Skin of body (tissue), 2 donors: ENCODE measurements around the gene TACC2. TPM values are rescaled to one million over a fixed set of nuclear protein-coding genes. Genes with fewer than 3 reads are reported as not detected.
A peak's percentile ranks its signal among the peaks of the same experiment; 100 is the strongest.

Source experiments
- DNase-seq: peaks from one replicate; lab custom pipeline; 2025; lab: John Stamatoyannopoulos, UW
- total RNA-seq: library from RNA; depleted of rRNA; stranded (reverse); fragments of >200 nt; gene quantifications from one replicate; pipeline ENCODE4 v1.2.3, GENCODE V29; 2014

The TACC2 gene
- total RNA-seq, 1 donor from 2014 or later, result 40.2 TPM

GRCh38 chr10:122245897-122246296, 256.9 kb downstream of the TACC2 start:
- DNase-seq, result no peak

DNA sequence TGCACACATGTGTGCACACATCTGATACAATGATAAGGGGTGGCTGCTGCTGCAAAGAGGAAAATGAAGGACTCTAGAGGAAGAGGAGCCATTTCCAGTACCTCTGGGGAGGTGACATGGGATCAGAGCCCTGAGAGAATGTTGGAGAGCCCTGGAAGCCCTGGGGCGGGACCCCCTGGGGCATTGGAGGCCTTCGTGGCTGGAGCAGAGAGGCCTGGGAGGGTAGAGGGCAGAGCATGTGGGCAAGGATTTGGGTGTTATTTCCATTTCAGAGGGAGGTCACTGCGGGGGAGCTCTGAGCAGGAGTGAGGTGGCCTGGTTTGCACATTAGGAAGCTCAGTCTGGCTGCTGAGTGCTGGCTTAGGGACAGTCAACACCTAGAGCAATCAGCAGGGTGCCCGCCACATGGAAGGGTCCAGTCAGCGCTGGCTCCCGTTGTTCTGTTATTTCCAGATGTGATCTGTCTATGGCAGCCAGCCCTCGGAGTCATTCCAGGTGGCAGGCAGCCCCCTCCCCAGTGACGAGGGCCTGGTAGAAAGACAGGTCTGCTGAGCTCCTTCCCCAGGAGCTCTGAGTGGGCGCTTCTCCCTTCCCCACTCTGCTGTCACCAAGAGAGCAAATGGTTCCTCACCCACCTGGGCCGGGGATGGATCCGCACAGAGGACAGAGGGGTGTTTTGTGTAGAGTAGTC, 258.0 kb downstream of the TACC2 start:
- DNase-seq, result no peak

DNA sequence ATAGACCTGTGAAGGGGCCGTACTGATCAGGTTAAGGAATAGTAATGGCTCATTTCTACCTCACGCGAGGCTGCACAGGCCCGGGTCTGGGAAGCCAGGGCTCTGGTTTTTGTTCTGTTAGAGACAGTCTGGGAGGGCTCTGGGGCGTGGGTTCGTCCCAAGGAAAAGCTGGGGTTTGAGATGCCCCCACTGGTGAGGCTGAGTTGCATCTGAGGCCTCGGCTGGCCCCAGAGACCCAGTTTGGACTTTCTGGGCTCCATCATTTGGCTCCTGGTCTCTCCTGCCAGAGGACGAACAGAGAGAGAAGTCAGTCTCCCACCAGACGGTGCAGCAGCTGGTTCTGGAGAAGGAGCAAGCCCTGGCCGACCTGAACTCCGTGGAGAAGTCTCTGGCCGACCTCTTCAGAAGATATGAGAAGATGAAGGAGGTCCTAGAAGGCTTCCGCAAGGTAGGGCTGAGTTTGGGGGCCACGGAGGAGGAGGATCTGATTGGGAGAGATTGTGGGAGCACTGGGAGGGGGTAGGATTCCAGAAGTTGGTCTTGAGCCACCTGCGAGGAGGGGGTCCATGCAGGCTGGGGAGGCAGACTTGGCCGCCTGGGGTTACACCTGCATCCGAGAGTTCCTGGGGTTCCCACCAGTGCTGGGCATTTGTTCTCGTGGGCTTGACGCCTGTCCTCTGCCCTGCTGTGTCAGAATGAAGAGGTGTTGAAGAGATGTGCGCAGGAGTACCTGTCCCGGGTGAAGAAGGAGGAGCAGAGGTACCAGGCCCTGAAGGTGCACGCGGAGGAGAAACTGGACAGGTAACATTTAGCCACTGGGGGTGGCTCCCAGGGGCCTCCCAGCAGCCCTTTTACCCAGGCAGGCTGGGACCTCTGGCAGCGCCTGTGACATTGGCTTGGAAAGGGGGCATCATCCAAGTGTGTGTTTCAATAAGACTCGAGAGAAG, 259.7 kb downstream of the TACC2 start:
- no peak for DNase-seq

GRCh38 chr10:122249303-122249850, 260.4 kb downstream of the TACC2 start:
- no peak for DNase-seq

DNA sequence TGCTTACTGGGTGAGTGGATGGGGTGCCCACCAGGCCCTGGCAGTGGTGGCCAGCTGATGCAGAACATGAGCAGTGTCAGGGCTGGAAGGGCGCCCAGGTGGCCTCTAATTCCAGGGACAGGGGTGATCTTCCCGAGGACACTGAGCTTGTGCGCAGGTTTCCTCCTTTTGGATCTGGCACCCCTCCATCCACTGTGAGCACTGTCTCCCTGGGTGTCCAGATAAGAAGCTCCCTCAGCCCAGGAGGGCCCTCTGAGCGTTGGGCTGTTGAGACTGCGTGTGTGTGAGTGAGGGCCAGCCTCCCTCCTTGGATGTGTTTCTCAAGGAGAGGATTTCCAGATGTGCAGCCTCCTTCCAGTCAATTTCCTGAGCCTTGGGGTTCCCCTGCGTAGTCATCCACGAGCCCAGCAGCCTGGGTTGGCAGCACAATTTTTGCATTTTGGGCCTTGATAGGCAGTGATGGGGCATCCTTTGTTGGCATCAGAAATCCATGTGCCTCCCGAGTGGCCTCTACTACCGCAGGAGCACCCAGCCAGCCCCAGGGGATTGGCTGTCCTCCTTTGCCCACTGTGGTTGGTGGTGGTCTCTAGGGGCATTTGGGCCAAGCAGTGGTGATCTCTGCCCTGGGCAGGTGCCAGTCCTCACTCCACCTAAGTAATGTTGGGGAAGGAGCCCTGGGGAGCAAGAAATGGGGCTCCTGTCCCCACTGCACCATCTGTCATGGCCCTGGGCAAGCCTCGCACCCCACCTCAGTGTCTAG, 261.2 kb downstream of the TACC2 start:
- peak; percentile 38 for DNase-seq

GRCh38 chr10:122251459-122252255, 262.7 kb downstream of the TACC2 start:
- DNase-seq, result no peak

GRCh38 chr10:122252805-122253204, 263.8 kb downstream of the TACC2 start:
- no peak for DNase-seq

GRCh38 chr10:122253605-122254004, 264.6 kb downstream of the TACC2 start:
- DNase-seq, result no peak

DNA sequence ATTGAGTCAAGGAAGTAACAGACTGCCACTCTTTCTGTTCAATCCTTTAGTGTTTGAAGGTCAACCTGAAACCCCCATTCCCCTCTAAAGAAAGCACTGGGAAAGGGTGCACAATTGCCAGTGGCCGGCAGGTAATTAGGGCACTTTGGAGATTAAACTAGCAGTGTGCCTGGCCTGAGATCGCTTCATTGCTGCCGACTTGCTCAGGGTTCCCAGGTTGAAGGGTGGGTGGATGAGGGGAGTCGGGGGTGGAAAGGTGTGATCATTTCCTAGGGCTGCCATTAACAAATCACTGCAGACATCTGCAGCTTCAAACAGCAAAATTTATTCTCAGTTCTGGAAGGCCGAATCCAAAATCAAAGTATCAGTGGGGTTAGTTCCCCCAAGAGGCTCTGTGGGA, 265.9 kb downstream of the TACC2 start:
- no peak for DNase-seq

DNA sequence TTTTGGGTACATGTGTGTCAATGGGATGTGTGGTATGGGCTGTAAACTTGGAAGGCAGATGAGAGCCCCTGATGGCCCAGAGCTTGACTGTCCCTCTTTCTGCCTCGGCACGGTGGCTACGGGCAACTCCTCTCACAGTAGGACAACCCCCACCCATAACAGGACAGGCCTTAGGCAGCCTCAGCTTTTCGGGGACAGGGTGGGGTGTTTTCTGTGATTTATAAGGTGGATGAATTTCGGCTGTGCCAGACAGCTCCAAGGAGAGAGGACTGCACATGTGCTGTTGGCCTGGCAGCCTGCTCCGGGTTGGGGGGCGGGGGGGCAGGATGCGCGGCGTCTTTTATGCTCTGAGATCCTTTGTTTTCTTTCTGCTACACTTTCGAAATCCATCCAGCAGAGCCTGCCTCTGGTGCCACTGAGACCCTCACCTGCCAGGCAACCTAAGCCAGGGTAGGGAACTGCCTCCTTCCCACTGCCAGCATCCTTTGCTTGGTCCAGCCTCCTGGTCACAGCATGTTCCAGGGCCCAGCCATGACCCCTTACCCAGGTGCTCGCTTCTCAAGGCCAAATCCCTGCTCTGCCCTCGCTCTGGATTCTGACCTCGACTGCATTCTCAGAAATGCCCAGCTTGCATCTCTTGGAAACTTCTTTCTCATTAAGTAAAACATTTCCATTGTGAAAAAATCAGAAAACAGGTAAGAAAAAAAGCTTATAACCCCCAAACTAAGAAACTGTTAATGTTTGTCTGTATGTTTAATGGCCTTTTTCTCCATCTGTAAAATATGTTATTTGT, 266.7 kb downstream of the TACC2 start:
- DNase-seq, result no peak

DNA sequence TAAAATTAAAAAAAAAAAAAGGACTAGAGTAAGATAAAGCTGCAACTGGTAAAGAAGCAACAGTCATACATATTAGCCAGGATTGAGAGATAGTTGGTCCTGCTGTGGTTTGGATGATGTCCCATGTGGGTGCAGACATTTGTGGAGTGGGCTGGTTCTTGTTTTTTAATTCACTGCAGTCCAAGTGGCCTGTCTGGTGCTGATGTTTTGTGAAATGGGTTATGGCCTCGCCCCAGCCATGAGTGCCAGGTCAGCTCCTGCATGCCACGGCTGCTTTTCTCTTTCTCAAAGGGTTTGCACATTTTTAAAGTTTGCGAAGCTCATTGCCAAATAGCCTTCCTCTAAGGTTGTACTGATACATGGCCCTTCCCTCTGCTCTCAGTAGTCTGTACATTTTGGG, 268.1 kb downstream of the TACC2 start:
- no peak for DNase-seq

DNA sequence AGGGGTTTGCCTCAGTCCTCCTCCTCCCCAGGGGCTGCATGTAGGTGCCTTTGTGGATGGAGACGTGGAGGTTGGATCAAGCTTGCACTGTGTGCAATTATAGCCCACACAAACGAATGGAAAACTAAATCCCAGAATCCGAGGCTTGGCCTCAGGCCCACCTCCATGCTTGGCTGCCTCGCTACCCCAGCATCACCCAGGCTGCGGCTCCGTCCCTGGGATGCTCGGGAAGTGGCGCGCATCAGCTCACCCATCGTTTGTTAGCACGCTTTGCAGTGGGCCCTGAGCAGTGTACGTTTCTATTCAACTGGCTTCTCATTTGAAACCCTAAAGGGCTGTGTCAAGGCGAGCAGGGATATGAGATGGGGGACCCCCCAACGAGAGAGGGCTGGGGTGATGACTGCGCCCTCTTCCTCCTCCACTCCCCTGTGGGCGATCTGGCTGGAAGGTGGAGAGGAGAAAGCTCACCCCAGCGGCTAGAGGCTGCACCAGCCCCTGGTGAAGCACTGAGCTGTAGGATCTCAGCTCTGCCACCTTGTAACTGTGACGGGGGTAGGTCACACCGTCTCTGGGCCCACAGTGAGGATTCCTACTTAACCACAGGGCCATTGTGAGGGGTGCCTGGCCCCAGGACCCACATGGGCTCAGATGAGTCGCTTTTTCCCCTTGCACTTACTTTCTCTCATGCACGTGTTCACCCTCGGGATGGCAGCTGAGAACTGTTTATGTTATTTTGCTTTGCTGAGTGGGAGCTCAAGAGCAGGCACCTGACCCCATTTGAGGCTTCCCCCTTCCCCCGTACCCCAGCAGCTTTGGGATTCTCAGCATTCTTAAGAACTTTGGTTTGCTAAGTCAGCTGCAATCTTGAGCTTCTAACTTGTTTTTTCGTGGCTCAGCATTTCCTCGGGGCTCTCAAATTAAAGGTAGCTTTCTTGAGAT, 269.4 kb downstream of the TACC2 start:
- DNase-seq, result no peak

DNA sequence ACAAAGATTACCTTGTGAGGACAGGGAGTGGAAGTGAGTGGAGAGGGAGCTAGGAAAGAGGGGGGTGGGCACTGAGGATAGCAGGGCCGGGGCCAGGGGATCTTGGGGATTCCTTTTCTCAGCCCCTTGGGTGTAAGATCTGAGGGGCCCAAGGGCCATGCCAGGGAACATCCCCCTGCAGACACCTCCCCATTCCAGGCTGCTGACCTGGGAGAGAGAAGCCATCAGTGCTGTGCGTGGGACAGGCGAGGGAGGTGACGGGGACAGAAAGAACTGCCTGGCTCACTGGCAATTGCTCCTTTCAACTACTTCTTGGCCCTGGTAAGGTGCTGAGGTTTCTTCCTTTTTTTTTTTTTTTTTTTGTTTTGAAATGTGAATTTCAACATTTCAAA, 270.1 kb downstream of the TACC2 start:
- no peak for DNase-seq

DNA sequence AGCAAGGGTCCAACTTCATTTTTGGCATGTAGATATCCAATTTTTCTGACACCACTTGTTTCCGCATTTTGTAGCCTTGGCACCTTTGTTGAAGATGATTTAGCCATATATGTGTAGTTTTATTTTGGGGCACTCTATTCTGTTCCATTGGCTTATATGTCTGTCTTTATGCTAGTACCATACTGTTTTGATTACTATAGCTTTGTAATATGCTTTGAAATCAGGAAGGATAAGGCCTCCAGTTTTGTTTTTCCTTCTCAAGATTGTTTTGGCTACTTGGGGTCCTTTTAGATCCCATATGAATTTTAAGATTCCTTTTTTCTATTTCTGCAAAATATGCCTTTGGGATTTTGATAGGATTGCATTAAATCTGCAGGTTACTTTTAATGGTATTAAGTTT, 272.6 kb downstream of the TACC2 start:
- no peak for DNase-seq

- DNase-seq, result no peak
These were observed 275.0 kb downstream of the TACC2 start for GRCh38 chr10:122263971-122264370.

- DNase-seq, result no peak
These were observed 275.5 kb downstream of the TACC2 start for GRCh38 chr10:122264436-122264835.

DNA sequence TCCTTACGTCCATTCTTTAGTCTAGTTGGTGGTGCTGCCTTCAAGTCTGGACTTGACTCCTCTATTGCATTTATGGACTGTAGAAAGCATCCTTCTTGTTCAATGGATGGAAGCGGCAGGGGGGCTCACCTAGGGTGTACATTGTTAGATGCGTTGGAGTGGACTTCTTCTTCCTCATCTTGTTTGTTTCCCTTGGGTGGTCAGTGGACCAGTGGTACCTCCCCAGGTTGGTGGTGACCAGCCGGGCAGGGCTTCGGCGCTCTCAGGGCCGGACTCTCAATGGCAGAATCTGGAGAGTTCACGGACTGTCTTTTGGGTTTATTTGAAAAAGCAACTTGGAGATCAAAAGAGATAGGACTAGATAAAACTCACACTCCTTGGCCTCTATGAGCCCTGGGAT, 276.0 kb downstream of the TACC2 start:
- no peak for DNase-seq

GRCh38 chr10:122265896-122266295, 276.9 kb downstream of the TACC2 start:
- no peak for DNase-seq
